Esophagus (tissue), 2 donors: ENCODE measurements around the gene SUPT3H. TPM values are rescaled to one million over a fixed set of nuclear protein-coding genes. Genes with fewer than 3 reads are reported as not detected.

Experiments
- H3K27ac ChIP-seq, 2 donors: one replicate each; pipeline ENCODE4 v1.5.1; 2013; ENCODE audit warnings: low read depth in 2 of 2, mild to moderate bottlenecking in 2 of 2, inconsistent platforms in 1 of 2, low read length in 1 of 2, moderate library complexity in 1 of 2
- H3K27me3 ChIP-seq, 2 donors: one replicate each; pipeline ENCODE4 v1.6.1; 2013; ENCODE audit warnings: low read length in 2 of 2, control low read depth in 1 of 2, mild to moderate bottlenecking in 1 of 2; ENCODE audit not compliant: insufficient read depth in 2 of 2, control insufficient read depth in 1 of 2
- H3K36me3 ChIP-seq, 2 donors: one replicate each; pipeline ENCODE4 v1.6.1; 2013; ENCODE audit warnings: low read length in 1 of 2; ENCODE audit not compliant: control insufficient read depth in 2 of 2, insufficient read depth in 2 of 2
- H3K4me1 ChIP-seq, 2 donors: one replicate each; pipeline ENCODE4 v1.6.1; 2013; ENCODE audit warnings: low read length in 1 of 2; ENCODE audit not compliant: control insufficient read depth in 2 of 2, insufficient read depth in 2 of 2
- H3K4me3 ChIP-seq, 2 donors: one replicate each; pipeline ENCODE4 v1.5.1; 2013; ENCODE audit warnings: low read length in 2 of 2, mild to moderate bottlenecking in 2 of 2, low read depth in 1 of 2, moderate library complexity in 1 of 2
- H3K9me3 ChIP-seq, 2 donors: one replicate each; pipeline ENCODE4 v1.6.1; 2013; ENCODE audit warnings: mild to moderate bottlenecking in 2 of 2, low read depth in 1 of 2, low read length in 1 of 2, moderate library complexity in 1 of 2; ENCODE audit not compliant: control insufficient read depth in 2 of 2, insufficient read depth in 1 of 2
- WGBS, 2 donors: extraction: QIAGEN DNeasy Blood & Tissue Kit; methylation state at CpG; one replicate each; pipeline ENCODE4 v1.1.7; 2013; 5-methylcytosine and 5-hydroxymethylcytosine counted together
- polyA plus RNA-seq, 2 donors: library from polyadenylated mRNA; stranded (reverse); fragments of 200-250 nt; gene quantifications; one replicate each; pipeline ENCODE4 v1.2.3, GENCODE V29; 2013
- donor health status: healthy with polysubstance abuse.
- donor health status: Bipolar disorder and iron deficiency.

Gene SUPT3H
- polyA plus RNA-seq, 2 donors: 2.8 to 3.6 TPM

DNA sequence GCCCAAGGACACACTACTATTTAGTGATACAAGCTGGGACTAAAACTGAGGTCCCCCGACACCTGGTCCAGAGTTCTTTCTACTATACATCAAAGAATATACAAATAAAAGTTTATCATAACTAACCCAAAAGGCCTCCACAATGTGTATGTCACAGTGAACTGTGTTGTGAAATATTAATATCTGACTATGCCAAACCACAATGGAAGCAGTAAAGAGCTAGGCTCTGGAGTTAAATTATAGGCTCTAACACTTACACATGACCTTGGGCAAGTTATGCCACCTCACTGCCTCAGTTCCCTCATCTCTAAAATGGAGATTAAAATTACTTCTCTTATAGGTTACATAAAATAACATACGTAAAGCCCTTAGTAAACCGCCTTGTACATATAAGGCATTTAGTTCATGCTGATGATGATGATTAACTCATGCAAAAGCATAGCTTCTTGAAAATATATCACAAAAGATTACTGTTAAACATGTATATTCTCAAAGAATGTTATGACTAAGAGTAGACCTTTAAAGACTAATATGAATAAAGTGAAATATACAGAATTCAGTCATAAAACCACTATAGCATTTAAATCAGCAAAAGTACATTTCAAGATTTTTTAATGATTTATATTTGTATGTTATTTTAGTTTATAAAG lies 5.7 kb downstream of the SUPT3H start:
- Histone ChIP-seq H3K36me3 (no peaks in the 10 kb centered on the region), H3K9me3 (no peaks in the 10 kb centered on the region), H3K27ac (no peak overlapping the region), H3K4me3 (no peak overlapping the region), H3K4me1 (no peaks in the 10 kb centered on the region), H3K27me3 (no peaks in the 10 kb centered on the region)
- 88 to 89% methylated on average over 3 of the region's 3 CpGs for whole genome bisulfite sequencing, 2 donors

DNA sequence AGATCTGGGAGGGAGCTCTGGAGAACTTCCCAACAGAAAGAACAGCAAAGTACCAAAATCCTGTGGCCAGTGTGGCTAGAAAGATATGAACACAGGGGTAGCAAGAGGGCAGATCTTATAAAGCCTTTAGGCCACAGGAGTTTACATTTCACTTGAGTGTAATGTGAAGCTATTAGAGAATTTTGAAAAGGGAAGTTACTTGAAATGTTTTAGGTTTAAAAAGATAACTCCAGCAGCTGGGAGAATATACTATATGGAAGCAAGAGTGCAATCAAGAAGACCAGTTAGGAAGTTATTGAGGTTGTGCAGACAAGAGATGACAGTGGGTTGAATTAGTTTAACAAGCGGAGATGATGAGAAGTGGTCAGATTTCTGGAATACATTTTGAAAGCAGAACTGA lies 7.9 kb downstream of the SUPT3H start:
- Histone ChIP-seq H3K27me3 (no peaks in the 10 kb centered on the region), H3K4me3 (no peak overlapping the region), H3K36me3 (no peaks in the 10 kb centered on the region), H3K4me1 (no peaks in the 10 kb centered on the region), H3K27ac (no peak overlapping the region), H3K9me3 (no peaks in the 10 kb centered on the region)
- 94 to 99% methylated on average over 1 of the region's 1 CpG for WGBS, 2 donors

DNA sequence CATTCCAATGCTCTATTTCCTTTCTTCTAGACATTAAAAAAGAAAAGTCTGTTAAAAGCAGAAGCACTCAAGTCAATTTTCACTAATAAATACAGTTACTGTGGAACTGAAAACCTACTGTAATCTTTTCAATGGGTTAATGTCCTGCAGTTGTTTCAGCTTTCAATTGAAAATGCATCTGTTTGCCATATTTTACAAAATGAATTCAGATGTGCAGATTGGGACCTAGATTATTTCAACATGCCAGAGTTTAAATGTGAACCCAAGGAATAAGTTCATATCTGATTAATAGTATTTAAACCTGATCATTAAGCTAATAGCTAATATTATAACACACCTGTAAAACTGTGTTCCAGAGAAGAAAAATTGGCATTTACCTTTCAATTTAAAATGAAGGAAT lies 9.7 kb downstream of the SUPT3H start:
- Histone ChIP-seq H3K4me3 (no peak overlapping the region), H3K27ac (no peak overlapping the region), H3K9me3 (no peaks in the 10 kb centered on the region), H3K27me3 (no peaks in the 10 kb centered on the region), H3K36me3 (no peaks in the 10 kb centered on the region), H3K4me1 (no peaks in the 10 kb centered on the region)

DNA sequence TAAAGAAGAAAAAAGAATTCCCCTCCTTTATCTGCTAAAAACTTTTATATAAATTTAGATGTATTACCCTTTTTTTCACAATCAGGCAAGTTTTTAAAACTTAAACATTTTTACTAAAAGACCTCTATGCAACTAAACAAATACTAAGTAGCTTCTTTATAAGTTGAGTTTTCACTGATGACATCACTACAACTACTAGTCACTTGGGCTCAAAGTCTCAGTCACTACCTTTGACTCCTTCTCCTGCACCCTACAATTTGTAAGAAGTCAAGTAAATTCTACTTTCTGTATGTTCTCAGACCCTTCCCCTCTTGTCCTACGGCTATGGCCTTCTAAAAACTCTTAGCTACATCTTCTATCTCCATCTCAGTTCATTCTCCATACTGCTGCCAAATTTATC lies 11.2 kb downstream of the SUPT3H start:
- WGBS, 2 donors: 93 to 100% methylated on average over 1 of the region's 1 CpG
- H3K27ac ChIP-seq: no peak overlapping the region
- H3K27me3 ChIP-seq: no peaks in the 10 kb centered on the region
- H3K36me3 ChIP-seq: no peaks in the 10 kb centered on the region
- no peaks in the 10 kb centered on the region for H3K4me1 ChIP-seq
- H3K9me3 ChIP-seq: no peaks in the 10 kb centered on the region
- no peak overlapping the region for H3K4me3 ChIP-seq

DNA sequence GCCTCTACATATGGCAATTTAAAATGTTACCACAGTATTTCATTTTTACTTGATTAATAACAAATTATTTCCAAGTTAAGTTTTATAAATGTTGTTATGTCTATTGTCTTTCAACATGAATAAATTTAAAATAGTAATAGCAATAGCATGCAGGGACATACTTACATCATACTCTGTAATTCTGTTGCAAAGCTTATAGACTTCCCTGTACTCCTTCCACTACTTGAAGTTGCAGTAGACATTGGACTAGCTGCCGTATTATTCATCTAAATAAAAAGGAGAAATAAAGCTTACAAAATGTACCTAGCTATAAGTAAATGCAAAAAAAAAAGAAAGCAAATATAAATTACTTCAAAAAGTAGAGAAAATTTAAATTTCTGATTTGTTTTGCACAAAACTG lies 12.7 kb downstream of the SUPT3H start:
- no peaks in the 10 kb centered on the region for H3K27me3 ChIP-seq
- no peak overlapping the region for H3K4me3 ChIP-seq
- H3K27ac ChIP-seq: no peak overlapping the region
- 94 to 95% methylated on average over 1 of the region's 1 CpG for WGBS, 2 donors
- no peaks in the 10 kb centered on the region for H3K4me1 ChIP-seq
- H3K9me3 ChIP-seq: no peaks in the 10 kb centered on the region
- no peaks in the 10 kb centered on the region for H3K36me3 ChIP-seq

DNA sequence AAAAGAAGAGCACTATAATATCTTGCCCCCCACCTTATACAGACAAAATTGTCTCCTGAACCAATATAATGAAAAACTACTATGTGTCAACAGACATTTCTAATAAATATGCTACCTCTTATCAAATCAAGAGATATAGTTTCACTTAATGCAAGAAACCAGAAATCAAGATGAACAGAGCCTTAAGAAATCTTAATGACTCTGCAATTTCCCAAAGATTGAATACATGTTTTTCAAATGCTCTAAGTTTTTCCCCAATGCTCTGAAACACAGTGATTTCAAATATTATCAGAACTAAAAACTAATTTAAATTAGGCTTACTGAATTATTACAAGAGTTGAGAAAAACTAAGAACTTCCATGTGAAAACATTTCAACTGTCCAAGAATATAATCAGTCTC lies 13.3 kb downstream of the SUPT3H start:
- H3K27me3 ChIP-seq: no peaks in the 10 kb centered on the region
- no peak overlapping the region for H3K27ac ChIP-seq
- H3K4me3 ChIP-seq: no peak overlapping the region
- H3K9me3 ChIP-seq: no peaks in the 10 kb centered on the region
- H3K36me3 ChIP-seq: no peaks in the 10 kb centered on the region
- H3K4me1 ChIP-seq: no peaks in the 10 kb centered on the region

DNA sequence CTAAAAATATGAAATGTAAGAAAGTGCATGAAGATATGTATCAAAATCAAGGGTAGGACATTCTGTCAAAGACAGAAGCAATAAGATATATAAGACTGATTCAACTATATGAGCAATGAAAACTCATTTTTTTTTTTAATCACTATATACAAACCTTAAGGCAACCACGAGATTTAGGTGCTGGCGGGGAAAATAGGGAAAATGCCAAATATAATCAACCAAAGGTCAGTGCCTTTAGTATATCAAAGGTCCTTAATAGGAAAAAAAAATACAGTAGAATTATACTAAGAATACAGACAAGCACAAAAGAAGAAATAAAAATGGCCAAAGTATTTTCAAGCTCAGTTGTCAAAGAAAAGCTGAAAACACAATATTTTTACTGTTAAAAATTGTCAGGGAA lies 24.1 kb downstream of the SUPT3H start:
- Histone ChIP-seq H3K27me3 (no peaks in the 10 kb centered on the region), H3K27ac (no peak overlapping the region), H3K36me3 (no peaks in the 10 kb centered on the region), H3K4me1 (no peaks in the 10 kb centered on the region), H3K9me3 (no peaks in the 10 kb centered on the region), H3K4me3 (no peak overlapping the region)
- 69 to 93% methylated on average over 2 of the region's 2 CpGs for WGBS, 2 donors

DNA sequence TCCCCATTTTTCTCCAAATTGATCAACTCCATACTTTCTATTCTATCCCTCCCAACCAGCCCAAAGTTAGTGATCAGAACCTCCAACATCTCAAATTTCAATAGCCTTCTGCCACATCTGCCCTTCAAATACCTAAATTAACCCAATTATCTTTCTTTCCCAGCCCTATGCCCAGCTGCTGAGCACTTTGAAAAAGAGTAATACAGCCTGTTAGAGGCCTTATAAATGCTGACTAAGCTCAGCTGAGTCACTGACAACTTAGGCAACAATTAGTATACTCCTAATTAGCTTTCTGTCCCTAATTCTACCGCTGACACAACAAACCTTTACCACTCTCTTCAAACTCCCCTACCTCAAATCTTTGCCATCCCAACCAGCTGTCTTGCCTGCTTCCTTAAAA lies 26.1 kb downstream of the SUPT3H start:
- WGBS, 2 donors: 78 to 79% methylated on average over 1 of the region's 1 CpG
- H3K36me3 ChIP-seq: no peaks in the 10 kb centered on the region
- H3K4me1 ChIP-seq: no peaks in the 10 kb centered on the region

DNA sequence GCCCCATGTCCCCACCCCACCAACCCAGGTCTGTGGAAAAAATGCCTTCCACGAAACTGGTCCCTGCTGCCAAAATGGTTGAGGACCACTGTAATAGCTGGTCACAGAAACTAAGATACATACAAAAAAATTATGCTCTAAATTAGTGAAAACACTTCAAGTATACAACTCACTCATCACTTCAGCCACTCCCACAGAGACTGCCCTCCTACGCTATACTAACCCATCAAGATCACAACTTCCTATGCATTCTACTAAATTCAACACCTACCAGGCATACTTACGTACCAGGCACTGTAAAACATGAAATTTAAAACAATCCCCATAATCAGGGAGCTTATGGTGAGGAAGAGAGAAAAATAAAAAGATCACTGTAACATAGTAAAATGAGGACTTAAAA lies 26.7 kb downstream of the SUPT3H start:
- no peak overlapping the region for H3K27ac ChIP-seq
- H3K4me1 ChIP-seq: no peaks in the 10 kb centered on the region
- 97 to 98% methylated on average over 3 of the region's 3 CpGs for WGBS, 2 donors
- H3K27me3 ChIP-seq: no peaks in the 10 kb centered on the region
- H3K9me3 ChIP-seq: no peaks in the 10 kb centered on the region
- no peaks in the 10 kb centered on the region for H3K36me3 ChIP-seq
- H3K4me3 ChIP-seq: no peak overlapping the region

More for the DNA sequence above, 26.1 kb downstream of the SUPT3H start:
- Histone ChIP-seq H3K27me3 (no peaks in the 10 kb centered on the region), H3K4me3 (no peak overlapping the region), H3K9me3 (no peaks in the 10 kb centered on the region), H3K27ac (no peak overlapping the region)

DNA sequence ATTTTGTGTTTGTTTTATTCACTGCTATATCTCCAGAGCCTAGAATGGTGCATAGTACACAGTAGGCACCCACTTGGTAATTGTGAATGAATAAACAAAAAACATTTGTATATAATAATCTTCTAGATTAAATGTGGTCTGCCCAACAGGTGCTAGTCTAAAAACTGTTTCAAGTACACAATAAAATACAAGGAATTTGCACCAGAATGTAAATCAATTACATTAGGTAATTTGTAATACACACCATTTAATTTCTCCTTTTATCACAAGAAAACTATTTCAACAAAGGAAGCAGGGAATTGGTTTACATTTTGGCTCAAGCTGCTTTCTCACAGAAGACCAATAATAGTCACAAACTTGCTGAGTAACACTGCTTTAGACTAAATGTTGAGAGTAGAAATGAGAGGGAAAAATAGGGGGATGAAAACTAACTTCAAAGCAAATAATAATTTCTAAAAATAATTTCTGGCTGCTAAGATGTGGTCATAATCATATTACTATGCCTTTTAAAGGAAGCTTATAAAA lies 27.5 kb downstream of the SUPT3H start:
- Histone ChIP-seq H3K27me3 (no peaks in the 10 kb centered on the region), H3K36me3 (no peaks in the 10 kb centered on the region), H3K4me1 (no peaks in the 10 kb centered on the region), H3K9me3 (no peaks in the 10 kb centered on the region), H3K27ac (no peak overlapping the region), H3K4me3 (no peak overlapping the region)
